ENCODE data around the gene LAMB3.

Gene LAMB3

DNA sequence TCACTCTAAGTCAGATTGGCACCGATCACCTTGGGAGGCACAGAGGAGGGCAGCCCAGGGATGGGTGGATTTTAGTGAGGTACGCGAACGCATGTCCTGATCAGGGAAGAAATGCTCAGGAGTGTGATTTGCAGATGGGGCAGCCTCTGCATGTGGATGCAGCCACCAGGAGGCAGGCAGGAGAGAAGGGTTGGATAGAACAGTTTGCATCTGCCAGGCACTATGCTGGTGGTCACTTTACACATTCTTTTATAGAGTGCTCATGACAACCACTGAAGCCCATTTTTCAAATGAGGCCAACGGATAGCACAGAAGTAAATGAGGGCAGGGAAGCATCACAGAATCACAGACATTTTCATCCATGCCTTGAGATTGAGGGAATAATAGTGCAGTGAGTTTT, 5.7 kb downstream of the LAMB3 start:
- WGBS (ENCODE audit: extremely low coverage, insufficient coverage, insufficient read length), result no CpG with 5 or more reads among the region's 5 CpGs
- Histone ChIP-seq H3K9me3 (ENCODE audit: insufficient read depth, low read depth, low read length) (peaks cover 2% of the 10 kb centered on the region), H3K79me1 (ENCODE audit: low read length) (no peaks in the 10 kb centered on the region), H2BK120ac (ENCODE audit: insufficient read depth, low read length, poor library complexity) (no peak overlapping the region), H2BK12ac (ENCODE audit: low read length) (no peak overlapping the region), H3K4me3 (ENCODE audit: low read depth, low read length) (no peak overlapping the region), H3K36me3 (ENCODE audit: control insufficient read depth in 1 of 2, insufficient read depth in 2 of 2, low read length in 2 of 2) (no peaks in the 10 kb centered on the region), H3K27me3 (ENCODE audit: insufficient read depth, low read length) (no peaks in the 10 kb centered on the region), H4K8ac (ENCODE audit: low read depth, low read length) (no peak overlapping the region), H3K14ac (ENCODE audit: low read length) (no peak overlapping the region), H2AFZ (ENCODE audit: insufficient read depth, low read length, poor library complexity) (no peak overlapping the region), H4K12ac (ENCODE audit: low read depth, low read length) (no peak overlapping the region), H3K18ac (ENCODE audit: low read length) (no peak overlapping the region), H3K23ac (ENCODE audit: low read length) (no peak overlapping the region), H2BK5ac (ENCODE audit: low read depth, low read length, poor library complexity) (no peak overlapping the region), H3K79me2 (ENCODE audit: control insufficient read depth, insufficient read depth, low read length, poor library complexity) (no peaks in the 10 kb centered on the region), H3K27ac (ENCODE audit: low read depth, low read length) (no peak overlapping the region), H3K4me1 (ENCODE audit: control insufficient read depth in 1 of 2, insufficient read depth in 2 of 2, low read length in 2 of 2) (peaks cover 10 to 28% of the 10 kb centered on the region in 2 experiments), H2AK5ac (ENCODE audit: low read length) (no peak overlapping the region), H4K91ac (ENCODE audit: low read depth, low read length) (no peak overlapping the region), H3K4ac (ENCODE audit: low read depth, low read length) (no peak overlapping the region), H3K9ac (ENCODE audit: low read length) (no peak overlapping the region), H3K4me2 (ENCODE audit: low read length) (no peak overlapping the region)
- DNase-seq, result peak in 1 of 2 donors; percentile 31

DNA sequence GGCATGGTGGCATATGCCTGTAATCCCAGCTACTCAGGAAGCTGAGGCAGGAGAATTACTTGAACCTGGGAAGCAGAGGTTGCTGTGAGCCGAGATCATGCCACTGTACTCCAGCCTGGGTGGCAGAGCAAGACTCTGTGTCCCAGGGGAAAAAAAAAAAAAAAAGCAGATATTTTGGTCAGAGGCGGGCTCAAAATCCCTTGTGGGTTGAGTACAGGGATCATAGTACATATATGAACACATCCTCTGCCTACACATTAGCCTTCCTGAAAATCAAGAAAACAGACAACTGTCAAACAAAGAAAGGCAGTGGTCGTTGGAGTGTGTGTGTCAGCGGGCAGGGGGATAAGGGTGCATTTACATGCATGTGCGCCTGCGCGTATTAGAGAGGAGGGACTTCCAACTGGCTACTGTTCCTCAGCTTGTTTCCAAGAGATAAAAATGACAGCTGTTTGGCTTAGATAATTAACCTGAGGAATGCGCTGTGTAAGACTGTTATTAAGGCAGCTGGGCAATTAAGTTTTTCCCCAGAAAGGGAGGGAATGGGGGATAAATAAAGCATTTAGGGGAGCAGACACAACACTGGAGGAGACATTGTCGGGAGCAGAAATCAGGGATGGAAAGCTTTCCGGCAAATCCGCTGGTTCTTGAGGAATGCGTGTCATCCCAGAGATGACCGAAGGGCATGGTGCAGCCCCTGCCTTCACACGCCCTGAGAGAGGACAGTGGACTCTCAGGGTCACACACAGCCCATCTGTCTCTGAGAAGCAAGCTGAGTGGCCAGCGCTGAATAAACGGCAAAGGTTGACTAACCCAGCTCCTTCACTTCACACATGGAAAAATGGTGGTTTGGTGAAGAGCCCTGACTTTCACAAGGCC, 6.4 kb downstream of the LAMB3 start:
- DNase-seq, result peak in 1 of 2 donors; percentile 34
- WGBS (ENCODE audit: extremely low coverage, insufficient coverage, insufficient read length), result no CpG with 5 or more reads among the region's 16 CpGs

DNA sequence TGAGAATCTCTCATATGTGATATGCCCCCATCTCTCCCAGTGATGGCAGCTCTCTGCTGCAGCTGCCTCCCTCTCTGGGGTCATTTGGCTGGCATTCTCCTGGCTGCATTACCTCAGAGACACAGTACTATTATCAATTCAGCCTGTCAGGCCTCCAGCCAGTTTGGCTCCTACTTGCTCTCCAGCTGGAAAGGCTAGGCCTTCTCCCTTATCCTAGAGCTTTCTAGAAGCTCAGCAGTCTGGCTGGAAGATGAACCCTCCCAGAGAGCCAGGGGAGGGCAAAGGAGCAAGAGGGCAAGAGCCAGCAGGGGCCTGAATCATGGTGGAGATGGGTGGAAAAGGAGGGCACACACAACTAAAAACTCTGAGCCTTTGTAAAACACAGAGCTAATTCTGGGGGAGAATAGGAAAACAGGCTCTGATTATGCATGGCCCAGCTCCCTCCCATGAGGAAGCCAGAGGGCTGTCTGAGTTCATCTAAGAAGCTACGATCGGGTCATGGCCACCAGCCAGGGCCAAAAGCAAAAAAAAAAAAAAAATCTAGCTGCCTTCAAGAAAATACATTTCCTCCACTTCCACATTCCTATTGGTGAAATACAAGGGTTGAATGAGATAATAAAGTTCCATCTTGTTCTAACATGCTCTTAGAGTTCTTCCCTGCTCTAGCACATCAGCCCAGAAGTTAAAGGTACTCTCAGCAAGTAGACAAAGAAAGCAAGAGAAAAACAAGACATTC, 8.8 kb downstream of the LAMB3 start:
- Histone ChIP-seq H3K4me2 (ENCODE audit: low read length) (no peak overlapping the region), H3K36me3 (ENCODE audit: control insufficient read depth in 1 of 2, insufficient read depth in 2 of 2, low read length in 2 of 2) (no peaks in the 10 kb centered on the region), H2BK120ac (ENCODE audit: insufficient read depth, low read length, poor library complexity) (no peak overlapping the region), H4K12ac (ENCODE audit: low read depth, low read length) (no peak overlapping the region), H3K14ac (ENCODE audit: low read length) (no peak overlapping the region), H2BK5ac (ENCODE audit: low read depth, low read length, poor library complexity) (no peak overlapping the region), H3K9me3 (ENCODE audit: insufficient read depth, low read depth, low read length) (peaks cover 2% of the 10 kb centered on the region), H3K27ac (ENCODE audit: low read depth, low read length) (no peak overlapping the region), H3K18ac (ENCODE audit: low read length) (no peak overlapping the region), H3K4me1 (ENCODE audit: control insufficient read depth in 1 of 2, insufficient read depth in 2 of 2, low read length in 2 of 2) (peaks cover 4 to 22% of the 10 kb centered on the region in 2 experiments), H3K9ac (ENCODE audit: low read length) (no peak overlapping the region), H4K8ac (ENCODE audit: low read depth, low read length) (no peak overlapping the region), H3K4ac (ENCODE audit: low read depth, low read length) (no peak overlapping the region), H4K91ac (ENCODE audit: low read depth, low read length) (no peak overlapping the region), H2AFZ (ENCODE audit: insufficient read depth, low read length, poor library complexity) (no peak overlapping the region), H3K23ac (ENCODE audit: low read length) (no peak overlapping the region), H2BK12ac (ENCODE audit: low read length) (no peak overlapping the region), H3K79me1 (ENCODE audit: low read length) (no peaks in the 10 kb centered on the region), H3K27me3 (ENCODE audit: insufficient read depth, low read length) (no peaks in the 10 kb centered on the region), H3K79me2 (ENCODE audit: control insufficient read depth, insufficient read depth, low read length, poor library complexity) (no peaks in the 10 kb centered on the region), H2AK5ac (ENCODE audit: low read length) (no peak overlapping the region), H3K4me3 (ENCODE audit: low read depth, low read length) (no peak overlapping the region)
- no CpG with 5 or more reads among the region's 2 CpGs for WGBS (ENCODE audit: extremely low coverage, insufficient coverage, insufficient read length)
- DNase-seq, result no peak

More for the DNA sequence above, 6.4 kb downstream of the LAMB3 start:
- Histone ChIP-seq H2AK5ac (ENCODE audit: low read length) (no peak overlapping the region), H3K23ac (ENCODE audit: low read length) (no peak overlapping the region), H3K18ac (ENCODE audit: low read length) (no peak overlapping the region), H3K9me3 (ENCODE audit: insufficient read depth, low read depth, low read length) (peaks cover 2% of the 10 kb centered on the region), H3K79me1 (ENCODE audit: low read length) (no peaks in the 10 kb centered on the region), H4K12ac (ENCODE audit: low read depth, low read length) (no peak overlapping the region), H2BK12ac (ENCODE audit: low read length) (no peak overlapping the region), H3K36me3 (ENCODE audit: control insufficient read depth in 1 of 2, insufficient read depth in 2 of 2, low read length in 2 of 2) (no peaks in the 10 kb centered on the region), H3K27ac (ENCODE audit: low read depth, low read length) (no peak overlapping the region), H4K8ac (ENCODE audit: low read depth, low read length) (no peak overlapping the region), H3K4ac (ENCODE audit: low read depth, low read length) (no peak overlapping the region), H3K4me3 (ENCODE audit: low read depth, low read length) (no peak overlapping the region), H3K9ac (ENCODE audit: low read length) (no peak overlapping the region), H3K79me2 (ENCODE audit: control insufficient read depth, insufficient read depth, low read length, poor library complexity) (no peaks in the 10 kb centered on the region), H3K27me3 (ENCODE audit: insufficient read depth, low read length) (no peaks in the 10 kb centered on the region), H4K91ac (ENCODE audit: low read depth, low read length) (no peak overlapping the region), H2AFZ (ENCODE audit: insufficient read depth, low read length, poor library complexity) (no peak overlapping the region), H3K14ac (ENCODE audit: low read length) (no peak overlapping the region), H2BK5ac (ENCODE audit: low read depth, low read length, poor library complexity) (no peak overlapping the region), H2BK120ac (ENCODE audit: insufficient read depth, low read length, poor library complexity) (no peak overlapping the region), H3K4me1 (ENCODE audit: control insufficient read depth in 1 of 2, insufficient read depth in 2 of 2, low read length in 2 of 2) (peaks cover 6 to 22% of the 10 kb centered on the region in 2 experiments), H3K4me2 (ENCODE audit: low read length) (no peak overlapping the region)

DNA sequence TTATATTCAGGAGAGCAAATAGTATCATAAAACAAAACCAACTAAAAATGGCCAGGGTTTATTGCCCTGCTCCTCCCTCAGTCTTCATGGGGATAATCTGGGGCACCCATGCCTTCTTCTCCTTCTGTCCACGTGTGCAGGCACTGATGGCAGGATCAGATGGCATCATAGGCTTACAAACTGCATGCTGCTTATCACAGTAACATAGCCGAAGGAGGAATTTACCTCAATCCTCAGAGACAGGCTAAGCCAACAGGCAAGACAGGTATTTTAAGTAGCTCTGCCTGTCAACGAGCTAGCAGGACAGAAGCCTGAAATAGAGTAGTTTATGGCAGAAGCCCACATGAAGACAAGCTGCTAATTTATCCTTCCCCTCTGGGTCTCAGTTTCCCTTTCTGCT, 9.4 kb downstream of the LAMB3 start:
- Histone ChIP-seq H2BK120ac (ENCODE audit: insufficient read depth, low read length, poor library complexity) (no peak overlapping the region), H3K79me1 (ENCODE audit: low read length) (no peaks in the 10 kb centered on the region), H3K18ac (ENCODE audit: low read length) (no peak overlapping the region), H4K12ac (ENCODE audit: low read depth, low read length) (no peak overlapping the region), H4K8ac (ENCODE audit: low read depth, low read length) (no peak overlapping the region), H3K4me3 (ENCODE audit: low read depth, low read length) (no peak overlapping the region), H3K14ac (ENCODE audit: low read length) (no peak overlapping the region), H3K9me3 (ENCODE audit: insufficient read depth, low read depth, low read length) (peaks cover 2% of the 10 kb centered on the region), H2BK12ac (ENCODE audit: low read length) (no peak overlapping the region), H3K9ac (ENCODE audit: low read length) (no peak overlapping the region), H2AFZ (ENCODE audit: insufficient read depth, low read length, poor library complexity) (no peak overlapping the region), H3K4me2 (ENCODE audit: low read length) (no peak overlapping the region), H2AK5ac (ENCODE audit: low read length) (no peak overlapping the region), H3K4me1 (ENCODE audit: control insufficient read depth in 1 of 2, insufficient read depth in 2 of 2, low read length in 2 of 2) (peaks cover 4 to 22% of the 10 kb centered on the region in 2 experiments), H4K91ac (ENCODE audit: low read depth, low read length) (no peak overlapping the region), H2BK5ac (ENCODE audit: low read depth, low read length, poor library complexity) (no peak overlapping the region), H3K79me2 (ENCODE audit: control insufficient read depth, insufficient read depth, low read length, poor library complexity) (no peaks in the 10 kb centered on the region), H3K27me3 (ENCODE audit: insufficient read depth, low read length) (no peaks in the 10 kb centered on the region), H3K23ac (ENCODE audit: low read length) (no peak overlapping the region), H3K36me3 (ENCODE audit: control insufficient read depth in 1 of 2, insufficient read depth in 2 of 2, low read length in 2 of 2) (no peaks in the 10 kb centered on the region), H3K27ac (ENCODE audit: low read depth, low read length) (no peak overlapping the region), H3K4ac (ENCODE audit: low read depth, low read length) (no peak overlapping the region)
- no peak for DNase-seq
- WGBS (ENCODE audit: extremely low coverage, insufficient coverage, insufficient read length), result no CpG with 5 or more reads among the region's 3 CpGs
